Gastroesophageal sphincter (tissue), 3 donors: ENCODE results near the gene NUDT16L1.

Experiments
- POLR2AphosphoS5 ChIP-seq: sonication (generic); formaldehyde crosslinking; IDR thresholded peaks from one replicate; pipeline ENCODE4 v1.6.1; 2017; ENCODE audit warnings: antibody characterized with exemption
- TF ChIP-seq, protein P1 (sequence below), 4 experiments: fragments of 200-600 bp in 2 of 4; fragments of 450-650 bp in 2 of 4; sonication (generic) in 1 of 4; IDR thresholded peaks; one replicate each; pipeline ENCODE4 v1.5.1; 2017 to 2019; ENCODE audit warnings: antibody characterized with exemption in 4 of 4, mild to moderate bottlenecking in 2 of 4, moderate library complexity in 2 of 4

- TF ChIP-seq, protein P1, sequence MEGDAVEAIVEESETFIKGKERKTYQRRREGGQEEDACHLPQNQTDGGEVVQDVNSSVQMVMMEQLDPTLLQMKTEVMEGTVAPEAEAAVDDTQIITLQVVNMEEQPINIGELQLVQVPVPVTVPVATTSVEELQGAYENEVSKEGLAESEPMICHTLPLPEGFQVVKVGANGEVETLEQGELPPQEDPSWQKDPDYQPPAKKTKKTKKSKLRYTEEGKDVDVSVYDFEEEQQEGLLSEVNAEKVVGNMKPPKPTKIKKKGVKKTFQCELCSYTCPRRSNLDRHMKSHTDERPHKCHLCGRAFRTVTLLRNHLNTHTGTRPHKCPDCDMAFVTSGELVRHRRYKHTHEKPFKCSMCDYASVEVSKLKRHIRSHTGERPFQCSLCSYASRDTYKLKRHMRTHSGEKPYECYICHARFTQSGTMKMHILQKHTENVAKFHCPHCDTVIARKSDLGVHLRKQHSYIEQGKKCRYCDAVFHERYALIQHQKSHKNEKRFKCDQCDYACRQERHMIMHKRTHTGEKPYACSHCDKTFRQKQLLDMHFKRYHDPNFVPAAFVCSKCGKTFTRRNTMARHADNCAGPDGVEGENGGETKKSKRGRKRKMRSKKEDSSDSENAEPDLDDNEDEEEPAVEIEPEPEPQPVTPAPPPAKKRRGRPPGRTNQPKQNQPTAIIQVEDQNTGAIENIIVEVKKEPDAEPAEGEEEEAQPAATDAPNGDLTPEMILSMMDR (IDR thresholded peaks at IDR 0.05): no peak
- no peak for TF ChIP-seq POLR2AphosphoS5
Measured at GRCh38 chr16:4733747-4734062, 40.3 kb downstream of the NUDT16L1 start.
